IMR-90 (cell line): ENCODE measurements around the gene EPPIN. TPM values are rescaled to one million over a fixed set of nuclear protein-coding genes. Genes with fewer than 3 reads are reported as not detected.

Source experiments
- ATAC-seq: fragments of 200-7000 bp; cut with Tn5 transposase; 2 replicates; pipeline ENCODE4 v1.9.1; 2020; ENCODE audit warnings: low read depth, mild to moderate bottlenecking, moderate library complexity
- BruUV-seq: library from RNA; stranded (reverse); fragments of 400-500 nt; replicated peaks from 2 replicates; lab custom pipeline; 2021; lab: Mats Ljungman, UMichigan
- CTCF ChIA-PET: fragments of 300-600 bp; formaldehyde crosslinking; extraction: SDS; loops from one replicate; lab custom pipeline; 2021; ENCODE audit warnings: antibody characterized with exemption; lab: Yijun Ruan, JAX
- POLR2A ChIA-PET: fragments of 300-600 bp; sonication (Branson Sonifier 250); formaldehyde crosslinking; loops from one replicate; lab custom pipeline; 2022; ENCODE audit warnings: antibody characterized with exemption; ENCODE audit not compliant: unreplicated experiment; lab: Charles Lee
- DNase-seq: peaks from one replicate; pipeline ENCODE4 v3.0.0; 2013
- H2AFZ ChIP-seq: replicated peaks from 2 replicates; pipeline ENCODE3; 2013; ENCODE audit warnings: low read length, mild to moderate bottlenecking; ENCODE audit not compliant: poor library complexity
- H2AK5ac ChIP-seq: 2 replicates; pipeline ENCODE4 v1.6.1; 2013; ENCODE audit warnings: low read depth, low read length, inconsistent platforms
- H2AK9ac ChIP-seq: replicated peaks from 2 replicates; pipeline ENCODE3; 2013; ENCODE audit warnings: mild to moderate bottlenecking, low read depth, low read length, moderate library complexity; ENCODE audit not compliant: poor library complexity
- H2BK120ac ChIP-seq: 2 replicates; pipeline ENCODE4 v1.6.1; 2013; ENCODE audit warnings: low read depth, low read length, inconsistent platforms
- H2BK15ac ChIP-seq: 3 replicates; pipeline ENCODE4 v1.6.1; 2013; ENCODE audit warnings: low read depth, low read length, inconsistent platforms
- H2BK20ac ChIP-seq: 2 replicates; pipeline ENCODE4 v1.6.1; 2013; ENCODE audit warnings: low read depth, mild to moderate bottlenecking, inconsistent platforms, low read length, moderate library complexity
- H2BK5ac ChIP-seq: 2 replicates; pipeline ENCODE4 v1.6.1; 2013; ENCODE audit warnings: mild to moderate bottlenecking, low read depth, low read length, inconsistent platforms; ENCODE audit not compliant: poor library complexity, severe bottlenecking
- H3K14ac ChIP-seq: replicated peaks from 2 replicates; pipeline ENCODE4 v1.6.1; 2013; ENCODE audit warnings: low read depth, low read length, inconsistent platforms
- H3K18ac ChIP-seq: 2 replicates; pipeline ENCODE4 v1.6.1; 2013; ENCODE audit warnings: low read depth, low read length, control low read depth
- H3K23ac ChIP-seq: 2 replicates; pipeline ENCODE4 v1.6.1; 2013; ENCODE audit warnings: low read depth, low read length, inconsistent platforms
- H3K27ac ChIP-seq: 2 replicates; pipeline ENCODE4 v1.5.1; 2013; ENCODE audit warnings: mild to moderate bottlenecking, control low read depth, low read length; ENCODE audit not compliant: insufficient read depth
- H3K27me3 ChIP-seq: 2 replicates; pipeline ENCODE4 v1.6.1; 2013; ENCODE audit warnings: low read length; ENCODE audit not compliant: control insufficient read depth, insufficient read depth
- H3K36me3 ChIP-seq: 2 replicates; pipeline ENCODE4 v1.6.1; 2013; ENCODE audit warnings: low read length, mixed read lengths; ENCODE audit not compliant: control insufficient read depth, insufficient read depth
- H3K4ac ChIP-seq: 2 replicates; pipeline ENCODE4 v1.6.1; 2013; ENCODE audit warnings: low read depth, low read length, inconsistent platforms
- H3K4me1 ChIP-seq: 2 replicates; pipeline ENCODE4 v1.6.1; 2013; ENCODE audit warnings: low read length, mixed read lengths; ENCODE audit not compliant: control insufficient read depth, insufficient read depth
- H3K4me2 ChIP-seq: 2 replicates; pipeline ENCODE4 v1.6.1; 2013; ENCODE audit warnings: low read depth, mild to moderate bottlenecking, control low read depth, low read length, moderate library complexity
- H3K4me3 ChIP-seq: 2 replicates; pipeline ENCODE4 v1.5.1; 2013; ENCODE audit warnings: low read depth, mild to moderate bottlenecking, control low read depth, low read length, moderate library complexity; ENCODE audit not compliant: insufficient read depth
- H3K56ac ChIP-seq: 2 replicates; pipeline ENCODE4 v1.6.1; 2013; ENCODE audit warnings: low read length, inconsistent platforms; ENCODE audit not compliant: insufficient read depth; ENCODE audit errors: extremely low read depth
- H3K79me1 ChIP-seq, 2 experiments: 2 replicates each; pipeline ENCODE4 v1.6.1; 2013; ENCODE audit warnings: low read length in 2 of 2, inconsistent platforms in 1 of 2, low read depth in 1 of 2
- H3K9ac ChIP-seq: 2 replicates; pipeline ENCODE4 v1.6.1; 2013; ENCODE audit warnings: low read depth, low read length, control low read depth
- H3K9me1 ChIP-seq: 2 replicates; pipeline ENCODE4 v1.6.1; 2013; ENCODE audit warnings: low read length, inconsistent platforms; ENCODE audit not compliant: insufficient read depth
- H3K9me3 ChIP-seq: 2 replicates; pipeline ENCODE4 v1.6.1; 2013; ENCODE audit warnings: low read length; ENCODE audit not compliant: control insufficient read depth, insufficient read depth
- H4K20me1 ChIP-seq: 2 replicates; pipeline ENCODE4 v1.6.1; 2013; ENCODE audit warnings: low read length, inconsistent platforms; ENCODE audit not compliant: insufficient read depth
- H4K5ac ChIP-seq: 2 replicates; pipeline ENCODE4 v1.6.1; 2013; ENCODE audit warnings: mild to moderate bottlenecking, low read depth, low read length, control low read depth
- H4K8ac ChIP-seq, 2 experiments: 2 replicates each; pipeline ENCODE4 v1.6.1; 2013; ENCODE audit warnings: low read depth in 2 of 2, low read length in 2 of 2, control low read depth in 1 of 2, inconsistent platforms in 1 of 2
- H4K91ac ChIP-seq: 2 replicates; pipeline ENCODE4 v1.6.1; 2013; ENCODE audit warnings: low read depth, low read length, inconsistent platforms; ENCODE audit not compliant: insufficient read depth
- CEBPB ChIP-seq: IDR thresholded peaks from 2 replicates; pipeline ENCODE4 v1.6.1; 2012; ENCODE audit warnings: low read depth, low read length, improper control_type of control experiment
- FOS ChIP-seq: fragments of 150-350 bp; IDR thresholded peaks from 2 replicates; pipeline ENCODE4 v1.6.1; 2016; ENCODE audit warnings: low read depth, low read length
- MAZ ChIP-seq: IDR thresholded peaks from 2 replicates; pipeline ENCODE4 v1.6.1; 2012; ENCODE audit warnings: low read depth, mild to moderate bottlenecking, low read length, improper control_type of control experiment, moderate library complexity, borderline replicate concordance
- SMC3 ChIP-seq: fragments of 150-350 bp; IDR thresholded peaks from 2 replicates; pipeline ENCODE4 v1.6.1; 2016; ENCODE audit warnings: low read depth, mild to moderate bottlenecking, antibody characterized with exemption, low read length, moderate library complexity
- WGBS, 2 experiments: methylation state at CpG; one replicate each; pipeline versions ENCODE4 v1.1.5 to v1.1.7; 2013; ENCODE audit warnings: missing lambda C conversion rate in 2 of 2; ENCODE audit not compliant: insufficient read length in 1 of 2; ENCODE audit errors: extremely low coverage in 2 of 2; 5-methylcytosine and 5-hydroxymethylcytosine counted together
- dilution Hi-C: fragments of 300-500 bp; cut with HindIII; formaldehyde crosslinking; loops from one replicate; pipeline ENCODE4 v1.14.3; 2018; ENCODE audit warnings: low sequenced_read_pairs; ENCODE audit not compliant: unreplicated experiment
- in situ Hi-C: fragments of 300-500 bp; cut with MboI; formaldehyde crosslinking; loops from 3 replicates; pipeline ENCODE4 v1.14.3; 2019; ENCODE audit warnings: low sequenced_read_pairs, inconsistent platforms, mixed read lengths
- intact Hi-C: fragments of 100-400 bp; cut with micrococcal nuclease; formaldehyde crosslinking; loops from 2 replicates; pipeline ENCODE4 v1.10.0; 2022
- polyA plus RNA-seq, 3 experiments: library from polyadenylated mRNA; depleted of rRNA; stranded (reverse); fragments of >200 nt; gene quantifications; 2 replicates each; pipeline ENCODE4 v1.2.3, GENCODE V29; 2012; ENCODE audit warnings: low replicate concordance in 1 of 3
- total RNA-seq: library from RNA; depleted of rRNA; stranded (reverse); fragments of >200 nt; gene quantifications from 2 replicates; pipeline ENCODE4 v1.2.3, GENCODE V29; 2012
- TF ChIP-seq, protein P1 (sequence below): conservative IDR thresholded peaks from 2 replicates; pipeline ENCODE4 v1.5.1; 2012; ENCODE audit warnings: mild to moderate bottlenecking, low read depth, low read length, improper control_type of control experiment
- TF ChIP-seq, protein P2 (sequence below): fragments of 150-350 bp; IDR thresholded peaks from 2 replicates; pipeline ENCODE4 v1.6.1; 2017; ENCODE audit warnings: mild to moderate bottlenecking, antibody characterized with exemption, low read length, low read depth

The EPPIN gene
- total and polyA plus RNA-seq, 2 of the 4 experiments (the other 2 are of a cell fraction): not detected

DNA sequence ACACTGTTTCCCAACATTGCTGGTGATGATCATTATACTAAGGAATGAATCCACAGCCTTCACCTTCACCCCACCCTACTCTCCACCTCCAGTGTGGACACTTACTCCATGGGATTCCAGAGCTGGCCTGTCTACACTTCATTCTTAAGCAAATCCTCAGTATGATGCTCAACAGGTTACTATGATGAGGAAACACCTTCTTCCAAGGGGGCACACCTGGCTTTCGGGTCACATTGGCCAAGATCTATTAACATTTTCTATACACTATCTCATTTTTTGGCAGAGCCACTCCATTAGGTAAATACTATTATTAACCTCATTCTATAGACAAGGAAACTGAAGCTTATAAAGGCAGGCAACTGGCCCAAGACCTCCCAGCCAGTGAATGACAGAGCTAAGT lies 8.0 kb upstream of the EPPIN start:
- Histone ChIP-seq H2BK5ac (no peak overlapping the region), H2BK15ac (no peak overlapping the region), H2AK9ac (no peak overlapping the region), H2AK5ac (no peak overlapping the region), H3K14ac (no peak overlapping the region), H3K4me1 (no peaks in the 10 kb centered on the region), H4K8ac (no peak overlapping the region), H3K4me2 (no peak overlapping the region), H3K36me3 (no peaks in the 10 kb centered on the region), H2AFZ (no peak overlapping the region), H4K20me1 (no peaks in the 10 kb centered on the region), H3K9me3 (no peaks in the 10 kb centered on the region), H2BK20ac (no peak overlapping the region), H3K56ac (no peak overlapping the region), H3K4me3 (no peak overlapping the region), H3K79me1 (no peaks in the 10 kb centered on the region), H3K27me3 (no peaks in the 10 kb centered on the region), H3K18ac (no peak overlapping the region), H3K27ac (no peak overlapping the region), H3K9me1 (no peaks in the 10 kb centered on the region), H2BK120ac (no peak overlapping the region), H3K4ac (no peak overlapping the region), H4K5ac (no peak overlapping the region), H4K91ac (no peak overlapping the region), H3K23ac (no peak overlapping the region), H3K9ac (no peak overlapping the region)
- WGBS, 2 experiments: no CpG with 5 or more reads among the region's 1 CpG
- no peak for TF ChIP-seq FOS
- TF ChIP-seq, protein P1, sequence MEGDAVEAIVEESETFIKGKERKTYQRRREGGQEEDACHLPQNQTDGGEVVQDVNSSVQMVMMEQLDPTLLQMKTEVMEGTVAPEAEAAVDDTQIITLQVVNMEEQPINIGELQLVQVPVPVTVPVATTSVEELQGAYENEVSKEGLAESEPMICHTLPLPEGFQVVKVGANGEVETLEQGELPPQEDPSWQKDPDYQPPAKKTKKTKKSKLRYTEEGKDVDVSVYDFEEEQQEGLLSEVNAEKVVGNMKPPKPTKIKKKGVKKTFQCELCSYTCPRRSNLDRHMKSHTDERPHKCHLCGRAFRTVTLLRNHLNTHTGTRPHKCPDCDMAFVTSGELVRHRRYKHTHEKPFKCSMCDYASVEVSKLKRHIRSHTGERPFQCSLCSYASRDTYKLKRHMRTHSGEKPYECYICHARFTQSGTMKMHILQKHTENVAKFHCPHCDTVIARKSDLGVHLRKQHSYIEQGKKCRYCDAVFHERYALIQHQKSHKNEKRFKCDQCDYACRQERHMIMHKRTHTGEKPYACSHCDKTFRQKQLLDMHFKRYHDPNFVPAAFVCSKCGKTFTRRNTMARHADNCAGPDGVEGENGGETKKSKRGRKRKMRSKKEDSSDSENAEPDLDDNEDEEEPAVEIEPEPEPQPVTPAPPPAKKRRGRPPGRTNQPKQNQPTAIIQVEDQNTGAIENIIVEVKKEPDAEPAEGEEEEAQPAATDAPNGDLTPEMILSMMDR: no peak
- no peak for TF ChIP-seq CEBPB
- no peak for TF ChIP-seq SMC3
- TF ChIP-seq MAZ: no peak
- TF ChIP-seq, protein P2, sequence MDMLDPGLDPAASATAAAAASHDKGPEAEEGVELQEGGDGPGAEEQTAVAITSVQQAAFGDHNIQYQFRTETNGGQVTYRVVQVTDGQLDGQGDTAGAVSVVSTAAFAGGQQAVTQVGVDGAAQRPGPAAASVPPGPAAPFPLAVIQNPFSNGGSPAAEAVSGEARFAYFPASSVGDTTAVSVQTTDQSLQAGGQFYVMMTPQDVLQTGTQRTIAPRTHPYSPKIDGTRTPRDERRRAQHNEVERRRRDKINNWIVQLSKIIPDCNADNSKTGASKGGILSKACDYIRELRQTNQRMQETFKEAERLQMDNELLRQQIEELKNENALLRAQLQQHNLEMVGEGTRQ: no peak
- POLR2A ChIA-PET: no interaction called here
- dilution Hi-C loops: no loop called here
- intact Hi-C loops: no loop called here
- no peak for DNase-seq
- CTCF ChIA-PET: no interaction called here
- in situ Hi-C loops: no loop called here
- no TSS peak for BruUV-seq
- no peak for ATAC-seq
